HEK293T (cell line): ENCODE results near the gene G6PD.

Experiments
- CTCF ChIA-PET: fragments of 350-600 bp; formaldehyde crosslinking; extraction: SDS; loops from one replicate; lab custom pipeline; 2021; ENCODE audit warnings: antibody characterized with exemption, inconsistent platforms; lab: Yijun Ruan, JAX
- POLR2A ChIA-PET: fragments of 350-600 bp; formaldehyde crosslinking; extraction: SDS; loops from one replicate; lab custom pipeline; 2020; ENCODE audit warnings: antibody characterized with exemption, inconsistent platforms; lab: Yijun Ruan, JAX
- DNase-seq: peaks from one replicate; pipeline ENCODE4 v3.0.0; 2012; ENCODE audit warnings: mixed read lengths; ENCODE audit errors: extremely low spot score
- ARNT ChIP-seq: fragments of 450-650 bp; IDR thresholded peaks from 2 replicates; pipeline ENCODE4 v1.6.1; 2017; ENCODE audit warnings: mild to moderate bottlenecking
- BHLHE40 ChIP-seq: fragments of 450-650 bp; IDR thresholded peaks from 2 replicates; pipeline ENCODE4 v1.6.1; 2016; ENCODE audit warnings: mild to moderate bottlenecking, moderate library complexity, borderline replicate concordance
- CTBP1 ChIP-seq: fragments of 450-650 bp; IDR thresholded peaks from 2 replicates; pipeline ENCODE4 v1.6.1; 2016; ENCODE audit warnings: borderline replicate concordance
- ELF4 ChIP-seq: fragments of 450-650 bp; IDR thresholded peaks from 2 replicates; pipeline ENCODE4 v1.6.1; 2017; ENCODE audit warnings: antibody characterized with exemption
- FOXA1 ChIP-seq: fragments of 450-650 bp; IDR thresholded peaks from 2 replicates; pipeline ENCODE4 v1.6.1; 2016; ENCODE audit warnings: mild to moderate bottlenecking
- FOXK2 ChIP-seq: fragments of 450-650 bp; IDR thresholded peaks from 2 replicates; pipeline ENCODE4 v1.6.1; 2016; ENCODE audit warnings: mild to moderate bottlenecking
- FOXM1 ChIP-seq: fragments of 450-650 bp; IDR thresholded peaks from 2 replicates; pipeline ENCODE4 v1.6.1; 2017; ENCODE audit warnings: mild to moderate bottlenecking, borderline replicate concordance
- HDGF ChIP-seq: fragments of 450-650 bp; IDR thresholded peaks from 2 replicates; pipeline ENCODE4 v1.6.1; 2017; ENCODE audit warnings: antibody characterized with exemption, borderline replicate concordance
- L3MBTL2 ChIP-seq: fragments of 450-650 bp; conservative IDR thresholded peaks from 2 replicates; pipeline ENCODE4 v1.6.1; 2016; ENCODE audit warnings: mild to moderate bottlenecking
- LEF1 ChIP-seq: fragments of 450-650 bp; IDR thresholded peaks from 2 replicates; pipeline ENCODE4 v1.6.1; 2017; ENCODE audit warnings: mild to moderate bottlenecking, borderline replicate concordance
- NFRKB ChIP-seq: fragments of 450-650 bp; IDR thresholded peaks from 2 replicates; pipeline ENCODE4 v1.6.1; 2016; ENCODE audit warnings: mild to moderate bottlenecking, moderate library complexity
- PKNOX1 ChIP-seq: fragments of 450-650 bp; IDR thresholded peaks from 2 replicates; pipeline ENCODE4 v1.6.1; 2016
- SP1 ChIP-seq: fragments of 450-650 bp; IDR thresholded peaks from 2 replicates; pipeline ENCODE4 v1.6.1; 2017
- SUZ12 ChIP-seq: fragments of 450-650 bp; IDR thresholded peaks from 2 replicates; pipeline ENCODE4 v1.6.1; 2016; ENCODE audit warnings: mild to moderate bottlenecking
- TARDBP ChIP-seq: fragments of 450-650 bp; IDR thresholded peaks from 2 replicates; pipeline ENCODE4 v1.6.1; 2016
- ZNF384 ChIP-seq: fragments of 450-650 bp; IDR thresholded peaks from 2 replicates; pipeline ENCODE4 v1.6.1; 2016

Gene G6PD

GRCh38 chrX:154495472-154495922 is 51.1 kb downstream of the G6PD start:
- CTCF ChIA-PET, result no interaction called here
- DNase-seq, result no peak
- no peak for TF ChIP-seq ARNT
- TF ChIP-seq BHLHE40, result no peak
- no peak for TF ChIP-seq SP1
- TF ChIP-seq SUZ12, result no peak
- no peak for TF ChIP-seq FOXM1
- no peak for TF ChIP-seq LEF1
- no peak for TF ChIP-seq FOXK2
- TF ChIP-seq L3MBTL2, result no peak
- TF ChIP-seq TARDBP, result no peak
- no peak for TF ChIP-seq FOXA1
- no peak for TF ChIP-seq HDGF
- no peak for TF ChIP-seq ZNF384
- TF ChIP-seq NFRKB, result no peak
- TF ChIP-seq ELF4, result no peak
- no peak for TF ChIP-seq CTBP1
- no peak for TF ChIP-seq PKNOX1
- POLR2A ChIA-PET, result no interaction called here

GRCh38 chrX:154494715-154495114 is 51.9 kb downstream of the G6PD start:
- DNase-seq, result no peak
- ChIA-PET CTCF (no interaction called here), POLR2A (no interaction called here)
- TF ChIP-seq FOXM1 (no peak), FOXA1 (no peak), FOXK2 (no peak), ZNF384 (no peak), NFRKB (no peak), HDGF (no peak), SP1 (no peak), CTBP1 (no peak), LEF1 (no peak), L3MBTL2 (no peak), BHLHE40 (no peak), ARNT (no peak), TARDBP (no peak), ELF4 (no peak), PKNOX1 (no peak), SUZ12 (no peak)

GRCh38 chrX:154490414-154491083 is 56.1 kb downstream of the G6PD start, which contains the start of gene SLC10A3:
TSS of gene SLC10A3 (minus strand) at chrX:154490629. CDS start at chrX:154488940, 1,689 bp downstream.
- DNase-seq, result peak; percentile 96
- ChIA-PET POLR2A (interaction anchor here (0.7 to 4.2 kb wide), 20 partner anchors 9 to 112 kb away, joined by 3 to 21 read pairs (median 6); partner anchors contain the start of genes ATP6AP1, DNASE1L1, EMD and FAM3A), CTCF (interaction anchor here (0.6 to 1.2 kb wide), 2 partner anchors 117 to 159 kb away, joined by 3 to 5 read pairs; no protein-coding TSS in a partner anchor)
- TF ChIP-seq CTBP1, result no peak
- TF ChIP-seq L3MBTL2, result no peak
- TF ChIP-seq FOXK2, result no peak
- no peak for TF ChIP-seq NFRKB
- TF ChIP-seq LEF1, result peak; percentile 29; the same call in 1 of the 2 replicates
- TF ChIP-seq FOXM1, result peak; percentile 45; the same call in 1 of the 2 replicates
- TF ChIP-seq HDGF, result no peak
- no peak for TF ChIP-seq ELF4
- TF ChIP-seq ZNF384, result no peak
- TF ChIP-seq PKNOX1, result peak; percentile 82
- no peak for TF ChIP-seq SUZ12
- no peak for TF ChIP-seq FOXA1
- no peak; the same call in 1 of the 2 replicates for TF ChIP-seq ARNT

GRCh38 chrX:154490021-154490413 is 56.6 kb downstream of the G6PD start:
- ChIA-PET CTCF (interaction anchor here (0.6 to 1.2 kb wide), 2 partner anchors 117 to 159 kb away, joined by 3 to 5 read pairs; no protein-coding TSS in a partner anchor), POLR2A (interaction anchor here (0.6 to 4.2 kb wide), 22 partner anchors 8 to 111 kb away, joined by 3 to 21 read pairs (median 6); partner anchors contain the start of genes ATP6AP1, DNASE1L1, EMD and FAM3A)
- DNase-seq, result no peak
- TF ChIP-seq FOXK2 (no peak), SP1 (no peak), ELF4 (no peak), TARDBP (no peak), FOXA1 (no peak), FOXM1 (no peak), L3MBTL2 (no peak), ZNF384 (no peak)

GRCh38 chrX:154489182-154489581 is 57.5 kb downstream of the G6PD start:
- no peak for TF ChIP-seq PKNOX1
- TF ChIP-seq CTBP1, result no peak
- DNase-seq, result no peak
- ChIA-PET CTCF (interaction anchor here (0.5 to 1.2 kb wide), 2 partner anchors 48 to 116 kb away, joined by 4 to 5 read pairs; no protein-coding TSS in a partner anchor), POLR2A (interaction anchor here (0.6 to 4.2 kb wide), 14 partner anchors 9 to 91 kb away, joined by 3 to 21 read pairs (median 8); partner anchors contain the start of genes ATP6AP1, FAM3A, LAGE3 and RPL10)
